Loucy (cell line): ENCODE data around the gene GPN1.

Experiments used
- EZH2phosphoT487 ChIP-seq: fragments of 200-600 bp; IDR thresholded peaks from 2 replicates; pipeline ENCODE4 v1.6.1; 2018; ENCODE audit warnings: antibody characterized with exemption, mild to moderate bottlenecking, moderate library complexity, borderline replicate concordance
- TF ChIP-seq, protein P1 (sequence below): fragments of 200-600 bp; sonication (generic); conservative IDR thresholded peaks from 2 replicates; pipeline ENCODE4 v1.5.1; 2014; ENCODE audit warnings: mild to moderate bottlenecking, antibody characterized with exemption, low read length

DNA sequence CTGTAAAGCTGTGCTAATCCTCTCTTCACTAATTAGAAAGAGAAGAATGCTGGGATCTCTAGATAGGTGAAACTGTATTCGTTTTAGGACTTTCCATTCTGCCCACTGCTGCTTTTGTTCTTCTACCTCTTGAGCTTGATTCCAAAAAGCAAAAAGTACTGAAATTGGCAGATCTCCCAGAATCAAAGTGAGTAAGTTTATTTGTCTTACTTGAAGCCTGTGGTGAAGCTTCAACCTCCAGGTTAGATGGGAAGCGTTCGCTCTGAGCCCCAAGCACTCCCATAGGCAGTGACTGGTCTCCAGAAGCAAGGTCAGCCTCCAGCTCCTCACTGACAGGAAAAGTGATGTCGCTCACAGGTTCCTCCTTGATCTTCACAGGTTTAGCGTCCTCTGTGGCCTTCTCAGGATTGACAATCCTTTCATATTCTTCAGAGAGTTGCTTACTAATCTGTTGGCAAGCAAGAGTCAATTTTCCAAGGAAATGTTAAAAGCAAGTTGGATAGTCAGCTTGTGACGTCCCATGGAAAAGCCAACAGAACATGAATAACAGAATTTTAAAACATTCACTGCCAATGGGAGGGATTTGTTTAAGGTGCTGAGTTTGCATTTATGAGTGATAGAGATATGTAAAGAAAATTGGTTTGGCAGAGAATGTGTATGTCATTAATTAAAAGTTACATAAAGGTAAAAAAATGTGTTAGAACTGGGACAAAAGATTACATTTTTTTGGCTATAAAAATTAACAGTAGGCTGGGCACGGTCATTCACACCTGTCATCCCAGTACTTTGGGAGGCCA, 26.5 kb downstream of the GPN1 start:
- TF ChIP-seq, protein P1, sequence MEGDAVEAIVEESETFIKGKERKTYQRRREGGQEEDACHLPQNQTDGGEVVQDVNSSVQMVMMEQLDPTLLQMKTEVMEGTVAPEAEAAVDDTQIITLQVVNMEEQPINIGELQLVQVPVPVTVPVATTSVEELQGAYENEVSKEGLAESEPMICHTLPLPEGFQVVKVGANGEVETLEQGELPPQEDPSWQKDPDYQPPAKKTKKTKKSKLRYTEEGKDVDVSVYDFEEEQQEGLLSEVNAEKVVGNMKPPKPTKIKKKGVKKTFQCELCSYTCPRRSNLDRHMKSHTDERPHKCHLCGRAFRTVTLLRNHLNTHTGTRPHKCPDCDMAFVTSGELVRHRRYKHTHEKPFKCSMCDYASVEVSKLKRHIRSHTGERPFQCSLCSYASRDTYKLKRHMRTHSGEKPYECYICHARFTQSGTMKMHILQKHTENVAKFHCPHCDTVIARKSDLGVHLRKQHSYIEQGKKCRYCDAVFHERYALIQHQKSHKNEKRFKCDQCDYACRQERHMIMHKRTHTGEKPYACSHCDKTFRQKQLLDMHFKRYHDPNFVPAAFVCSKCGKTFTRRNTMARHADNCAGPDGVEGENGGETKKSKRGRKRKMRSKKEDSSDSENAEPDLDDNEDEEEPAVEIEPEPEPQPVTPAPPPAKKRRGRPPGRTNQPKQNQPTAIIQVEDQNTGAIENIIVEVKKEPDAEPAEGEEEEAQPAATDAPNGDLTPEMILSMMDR = no peak
- no peak for TF ChIP-seq EZH2phosphoT487
